Measurements from ENCODE around the gene ADGRB2. TPM values are rescaled to one million over a fixed set of nuclear protein-coding genes. Genes with fewer than 3 reads are reported as not detected.
A peak's percentile ranks its signal among the peaks of the same experiment; 100 is the strongest.

Gene ADGRB2
- total RNA-seq, 1 donor from 2014 or later = 15.8 TPM

DNA sequence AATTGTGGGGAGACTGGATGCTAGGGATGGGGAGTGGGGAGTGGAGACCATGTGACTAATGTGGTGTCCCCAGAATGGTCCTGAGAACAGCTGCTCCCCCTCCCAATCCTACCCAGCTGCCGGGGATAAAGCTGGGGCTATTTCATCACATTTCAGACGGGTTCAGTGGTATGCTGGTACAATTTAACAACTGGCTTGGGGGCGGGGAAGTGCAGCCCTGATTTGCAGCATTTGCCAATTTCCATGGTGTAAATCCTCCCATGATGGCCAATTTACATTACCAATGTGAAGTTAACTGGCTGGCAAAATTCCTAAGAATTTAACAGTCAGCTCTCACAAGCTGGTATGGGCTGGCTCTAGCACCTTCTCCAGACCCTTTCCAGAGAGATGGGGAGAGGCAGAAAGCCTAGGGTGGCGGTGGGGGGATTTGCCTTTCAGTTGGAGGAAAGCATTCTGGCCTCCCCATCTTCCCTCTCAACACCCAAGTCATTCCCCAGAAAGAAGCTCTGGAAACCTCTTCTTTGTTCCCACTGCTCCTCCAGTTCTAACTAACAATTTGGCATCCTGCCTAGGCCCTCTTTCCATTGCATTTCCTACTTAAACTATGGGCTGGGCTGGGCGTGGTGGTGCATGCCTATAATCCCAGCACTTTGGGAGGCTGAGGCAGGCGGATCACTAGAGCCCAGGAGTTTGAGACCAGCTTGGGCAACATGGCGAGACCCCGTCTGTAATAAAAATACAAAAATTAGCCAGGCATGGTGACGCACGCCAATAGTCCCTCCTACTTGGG lies 11.3 kb upstream of the ADGRB2 start:
- Mint-ChIP-seq H3K36me3 (ENCODE audit: unreplicated experiment) (peaks cover 10% of the 10 kb centered on the region), H3K9me3 (ENCODE audit: unreplicated experiment) (peaks cover 11% of the 10 kb centered on the region), H3K27ac (ENCODE audit: unreplicated experiment) (no peak overlapping the region), H3K27me3 (ENCODE audit: unreplicated experiment) (peaks cover 20% of the 10 kb centered on the region), H3K4me1 (ENCODE audit: low read depth, unreplicated experiment) (peaks cover 23% of the 10 kb centered on the region), H3K4me3 (ENCODE audit: unreplicated experiment) (no peak overlapping the region)
- no peak for DNase-seq
- no peak for TF ChIP-seq CTCF (IDR thresholded peaks at IDR 0.05; ENCODE audit: partially characterized antibody, unreplicated experiment)

DNA sequence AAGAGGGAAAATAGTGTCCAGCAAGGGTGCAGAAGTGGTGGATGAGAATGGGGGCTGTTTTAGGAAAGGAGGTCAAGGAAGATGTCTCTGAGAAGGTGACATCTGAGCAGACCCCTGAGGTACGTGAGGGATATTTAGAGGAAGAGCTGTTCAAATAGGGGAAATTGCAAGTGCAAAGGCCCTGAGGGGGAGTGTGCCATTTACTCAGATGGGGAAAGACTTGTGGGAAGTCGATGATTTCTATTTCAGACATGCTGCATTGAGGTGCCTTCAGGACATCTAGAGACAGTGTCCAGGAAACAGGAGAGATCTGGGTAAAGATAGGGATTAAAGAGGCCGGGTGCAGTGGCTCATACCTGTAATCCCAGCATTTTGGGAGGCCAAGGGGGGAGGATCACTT lies 10.4 kb upstream of the ADGRB2 start:
- Mint-ChIP-seq H3K9me3 (ENCODE audit: unreplicated experiment) (peaks cover 11% of the 10 kb centered on the region), H3K36me3 (ENCODE audit: unreplicated experiment) (peaks cover 10% of the 10 kb centered on the region), H3K4me1 (ENCODE audit: low read depth, unreplicated experiment) (peaks cover 23% of the 10 kb centered on the region), H3K27ac (ENCODE audit: unreplicated experiment) (peak overlapping the region; percentile 7), H3K4me3 (ENCODE audit: unreplicated experiment) (no peak overlapping the region), H3K27me3 (ENCODE audit: unreplicated experiment) (peaks cover 25% of the 10 kb centered on the region)
- no peak for DNase-seq
- TF ChIP-seq CTCF (IDR thresholded peaks at IDR 0.05; ENCODE audit: partially characterized antibody, unreplicated experiment) = no peak

DNA sequence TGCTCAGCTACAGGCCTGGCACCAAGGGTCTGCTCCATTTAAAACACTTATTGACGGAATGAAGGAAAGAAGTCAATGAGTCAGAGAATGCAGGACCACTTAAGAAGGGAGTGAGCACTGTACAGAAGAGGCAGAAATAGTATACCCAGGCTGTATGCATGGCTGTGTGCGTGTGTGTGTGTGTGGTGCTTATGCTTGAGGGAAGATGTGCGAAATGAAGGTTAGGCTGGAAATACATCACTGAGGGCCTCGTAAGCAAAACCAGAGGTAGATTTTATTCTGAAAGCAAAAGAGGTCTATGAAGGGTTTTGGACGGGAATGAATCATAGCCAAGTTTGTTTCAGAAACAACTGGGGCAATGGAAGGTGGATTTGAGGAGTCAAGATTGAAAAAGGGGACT lies 9.7 kb upstream of the ADGRB2 start:
- no peak for DNase-seq
- Mint-ChIP-seq H3K36me3 (ENCODE audit: unreplicated experiment) (peaks cover 10% of the 10 kb centered on the region), H3K27ac (ENCODE audit: unreplicated experiment) (no peak overlapping the region), H3K9me3 (ENCODE audit: unreplicated experiment) (peaks cover 11% of the 10 kb centered on the region), H3K27me3 (ENCODE audit: unreplicated experiment) (peaks cover 25% of the 10 kb centered on the region), H3K4me1 (ENCODE audit: low read depth, unreplicated experiment) (peaks cover 23% of the 10 kb centered on the region), H3K4me3 (ENCODE audit: unreplicated experiment) (no peak overlapping the region)
- no peak for TF ChIP-seq CTCF (IDR thresholded peaks at IDR 0.05; ENCODE audit: partially characterized antibody, unreplicated experiment)

GRCh38 chr1:31772669-31773248 lies 8.6 kb upstream of the ADGRB2 start:
- peak overlapping the region; percentile 68 for H3K27ac Mint-ChIP-seq (ENCODE audit: unreplicated experiment)
- H3K4me1 Mint-ChIP-seq (ENCODE audit: low read depth, unreplicated experiment) = peaks cover 23% of the 10 kb centered on the region
- no peak for DNase-seq
- peaks cover 18% of the 10 kb centered on the region for H3K9me3 Mint-ChIP-seq (ENCODE audit: unreplicated experiment)
- H3K4me3 Mint-ChIP-seq (ENCODE audit: unreplicated experiment) = peak overlapping the region; percentile 88
- peaks cover 28% of the 10 kb centered on the region for H3K27me3 Mint-ChIP-seq (ENCODE audit: unreplicated experiment)
- H3K36me3 Mint-ChIP-seq (ENCODE audit: unreplicated experiment) = peaks cover 10% of the 10 kb centered on the region
- no peak for TF ChIP-seq CTCF (IDR thresholded peaks at IDR 0.05; ENCODE audit: partially characterized antibody, unreplicated experiment)

Data from glutamatergic neuron (in vitro differentiated cells).